ENCODE measurements around the gene CTCFL. TPM values are rescaled to one million over a fixed set of nuclear protein-coding genes. Genes with fewer than 3 reads are reported as not detected.

Gene CTCFL
- total RNA-seq, 1 donor from 2014 or later = 0.09 TPM

DNA sequence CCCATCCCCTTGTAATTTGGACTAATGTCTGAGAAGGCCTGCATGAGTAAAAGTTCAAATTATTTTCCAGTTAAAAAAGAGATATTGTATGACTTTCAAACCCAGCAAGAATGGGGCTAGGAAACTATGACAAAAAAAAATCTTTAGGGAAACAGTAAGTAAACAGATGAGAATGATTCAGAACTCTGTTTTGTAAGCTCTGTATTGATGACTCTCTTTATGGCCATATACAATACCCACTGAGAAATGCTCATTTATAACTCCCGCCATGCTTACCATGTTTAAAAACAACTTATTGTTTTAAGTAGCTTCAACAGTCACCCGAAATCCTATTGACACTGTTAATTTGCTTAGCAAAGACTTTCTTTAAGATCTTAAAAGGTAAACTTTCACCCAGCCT, 18.8 kb upstream of the CTCFL start:
- Mint-ChIP-seq H3K36me3 (ENCODE audit: low read depth) (no peaks in the 10 kb centered on the region), H3K27me3 (ENCODE audit: low read depth) (peaks cover 9% of the 10 kb centered on the region), H3K4me3 (no peak overlapping the region), H3K27ac (ENCODE audit: unreplicated experiment) (no peak overlapping the region), H3K4me1 (peaks cover 9% of the 10 kb centered on the region), H3K9me3 (no peaks in the 10 kb centered on the region)
- TF ChIP-seq, protein P1, sequence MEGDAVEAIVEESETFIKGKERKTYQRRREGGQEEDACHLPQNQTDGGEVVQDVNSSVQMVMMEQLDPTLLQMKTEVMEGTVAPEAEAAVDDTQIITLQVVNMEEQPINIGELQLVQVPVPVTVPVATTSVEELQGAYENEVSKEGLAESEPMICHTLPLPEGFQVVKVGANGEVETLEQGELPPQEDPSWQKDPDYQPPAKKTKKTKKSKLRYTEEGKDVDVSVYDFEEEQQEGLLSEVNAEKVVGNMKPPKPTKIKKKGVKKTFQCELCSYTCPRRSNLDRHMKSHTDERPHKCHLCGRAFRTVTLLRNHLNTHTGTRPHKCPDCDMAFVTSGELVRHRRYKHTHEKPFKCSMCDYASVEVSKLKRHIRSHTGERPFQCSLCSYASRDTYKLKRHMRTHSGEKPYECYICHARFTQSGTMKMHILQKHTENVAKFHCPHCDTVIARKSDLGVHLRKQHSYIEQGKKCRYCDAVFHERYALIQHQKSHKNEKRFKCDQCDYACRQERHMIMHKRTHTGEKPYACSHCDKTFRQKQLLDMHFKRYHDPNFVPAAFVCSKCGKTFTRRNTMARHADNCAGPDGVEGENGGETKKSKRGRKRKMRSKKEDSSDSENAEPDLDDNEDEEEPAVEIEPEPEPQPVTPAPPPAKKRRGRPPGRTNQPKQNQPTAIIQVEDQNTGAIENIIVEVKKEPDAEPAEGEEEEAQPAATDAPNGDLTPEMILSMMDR (conservative IDR thresholded peaks at IDR 0.05) = no peak
- DNase-seq (ENCODE audit: low read depth, low spot score) = no peak

DNA sequence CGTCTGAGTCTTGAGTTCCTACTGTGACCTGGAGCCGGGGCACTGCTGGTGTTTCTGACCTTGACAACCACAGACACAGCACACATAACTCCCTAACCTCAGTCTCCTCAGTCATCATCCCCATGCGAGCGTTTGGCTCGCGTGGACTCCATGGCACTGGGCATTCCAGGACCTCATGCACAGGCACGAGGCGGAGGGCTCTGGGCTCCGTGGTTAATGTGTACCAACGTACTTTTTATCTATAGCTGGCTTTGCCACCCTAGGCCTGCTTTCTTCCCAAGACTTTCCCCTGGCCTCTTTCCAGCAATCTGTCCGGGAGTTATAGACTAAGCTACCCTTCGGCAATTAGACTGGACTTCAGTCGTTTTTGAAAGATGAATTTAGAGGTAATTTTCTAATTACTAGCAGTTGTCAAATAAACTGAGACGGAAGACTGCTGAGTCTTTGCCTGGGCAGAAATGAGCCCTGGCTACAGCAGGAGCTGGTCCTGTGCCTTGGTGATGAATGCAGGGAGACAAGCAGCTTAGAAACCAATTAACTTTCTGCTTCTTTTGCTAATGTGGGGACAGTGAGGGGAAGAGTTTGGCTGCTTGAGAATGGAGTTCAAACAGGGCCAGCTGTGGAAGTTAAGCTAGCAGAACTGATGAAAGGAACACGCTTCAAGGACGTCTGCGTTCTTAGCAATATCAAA, 16.1 kb upstream of the CTCFL start:
- no peak for DNase-seq (ENCODE audit: low read depth, low spot score)
- Mint-ChIP-seq H3K36me3 (ENCODE audit: low read depth) (no peaks in the 10 kb centered on the region), H3K27ac (ENCODE audit: unreplicated experiment) (no peak overlapping the region), H3K9me3 (peaks cover 3% of the 10 kb centered on the region), H3K27me3 (ENCODE audit: low read depth) (peaks cover 29% of the 10 kb centered on the region), H3K4me1 (peaks cover 9% of the 10 kb centered on the region), H3K4me3 (no peak overlapping the region)
- TF ChIP-seq, protein P1 (conservative IDR thresholded peaks at IDR 0.05) = no peak

DNA sequence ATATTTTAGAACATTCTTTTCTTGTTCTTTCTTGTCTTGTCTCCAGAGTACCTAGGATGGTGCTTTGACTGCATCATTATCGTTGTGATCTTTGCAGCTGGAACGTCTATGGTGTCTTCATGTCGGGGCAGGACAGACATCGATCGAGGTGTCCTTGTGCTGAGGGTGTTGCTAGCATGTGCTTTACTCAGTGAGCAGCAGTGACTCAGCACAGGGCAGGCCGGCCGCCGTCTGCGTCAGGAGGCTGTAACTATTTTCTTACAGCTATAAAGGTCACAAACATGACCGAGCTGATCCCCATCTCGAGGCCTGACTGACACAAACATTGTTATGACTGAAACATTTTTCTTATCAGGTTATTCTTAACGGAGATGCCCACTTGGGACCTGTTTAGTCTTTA, 14.9 kb upstream of the CTCFL start:
- peaks cover 3% of the 10 kb centered on the region for H3K9me3 Mint-ChIP-seq
- H3K27ac Mint-ChIP-seq (ENCODE audit: unreplicated experiment) = no peak overlapping the region
- no peak overlapping the region for H3K4me3 Mint-ChIP-seq
- TF ChIP-seq, protein P1 (conservative IDR thresholded peaks at IDR 0.05) = no peak
- no peak for DNase-seq (ENCODE audit: low read depth, low spot score)
- H3K4me1 Mint-ChIP-seq = peaks cover 2% of the 10 kb centered on the region
- peaks cover 38% of the 10 kb centered on the region for H3K27me3 Mint-ChIP-seq (ENCODE audit: low read depth)
- H3K36me3 Mint-ChIP-seq (ENCODE audit: low read depth) = no peaks in the 10 kb centered on the region

DNA sequence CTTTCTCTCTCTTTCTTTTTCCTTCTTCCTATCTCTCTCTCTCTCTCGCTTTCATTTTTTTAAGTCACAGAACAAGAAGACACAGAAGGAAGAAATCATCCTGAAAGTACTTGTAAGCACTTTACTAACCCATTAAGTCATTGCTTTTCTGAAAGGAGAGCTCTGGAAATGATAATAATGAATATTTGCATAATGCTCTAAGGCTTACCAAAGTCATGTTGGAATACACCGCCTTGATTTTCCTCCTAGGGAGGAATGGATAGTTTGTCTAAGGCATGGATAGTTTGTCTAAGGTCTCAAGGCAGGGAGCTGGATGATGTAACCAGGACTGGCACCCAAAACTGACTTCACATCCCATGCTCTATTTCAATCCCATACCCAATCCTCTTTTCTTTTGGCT, 12.9 kb upstream of the CTCFL start:
- TF ChIP-seq, protein P1 (conservative IDR thresholded peaks at IDR 0.05) = no peak
- peaks cover 43% of the 10 kb centered on the region for H3K27me3 Mint-ChIP-seq (ENCODE audit: low read depth)
- H3K4me1 Mint-ChIP-seq = no peaks in the 10 kb centered on the region
- H3K27ac Mint-ChIP-seq (ENCODE audit: unreplicated experiment) = no peak overlapping the region
- no peak overlapping the region for H3K4me3 Mint-ChIP-seq
- peaks cover 4% of the 10 kb centered on the region for H3K9me3 Mint-ChIP-seq
- DNase-seq (ENCODE audit: low read depth, low spot score) = no peak
- no peaks in the 10 kb centered on the region for H3K36me3 Mint-ChIP-seq (ENCODE audit: low read depth)

DNA sequence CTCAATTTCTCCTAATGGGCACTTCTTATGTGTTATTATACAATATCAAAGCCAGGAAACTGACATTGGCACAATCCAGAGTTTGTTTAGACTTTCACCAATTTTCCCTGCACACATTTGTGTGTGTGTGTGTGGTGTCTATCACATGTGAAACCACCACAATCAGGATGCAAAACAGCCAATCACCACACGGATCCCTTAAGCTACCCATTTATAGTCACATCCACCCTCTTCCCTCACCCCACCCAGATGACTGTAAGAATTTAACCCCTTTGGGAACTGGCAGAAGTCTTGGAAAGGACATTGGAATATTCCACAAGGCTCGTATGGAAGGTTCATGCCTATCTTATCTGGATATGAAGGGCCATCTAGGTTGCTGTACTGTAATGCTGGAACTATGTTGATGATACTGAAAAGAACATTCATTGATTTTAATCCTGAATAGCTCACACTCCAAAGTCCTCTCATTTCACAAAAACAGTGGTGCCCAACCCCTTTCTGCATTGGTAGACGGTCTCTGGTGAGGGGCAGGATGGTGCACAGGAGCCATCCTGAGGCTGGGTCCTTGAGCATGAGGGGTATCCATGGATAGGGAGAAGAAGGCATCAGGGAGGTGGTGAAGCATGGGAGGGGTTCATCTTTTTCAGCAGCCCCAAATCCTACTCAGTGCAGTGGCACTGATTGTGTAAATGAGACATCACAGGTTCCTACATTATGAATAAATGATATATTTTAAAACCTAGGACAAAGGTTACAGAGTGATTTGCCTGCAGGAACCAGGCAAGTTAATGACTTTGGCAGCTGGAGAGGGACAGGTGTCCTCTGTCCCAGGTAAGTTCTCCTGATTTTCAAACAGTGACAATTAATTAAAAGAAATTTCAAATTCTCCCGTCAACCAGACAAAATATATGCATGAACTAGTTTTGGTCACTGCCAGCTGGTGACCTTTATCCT, 12.1 kb upstream of the CTCFL start:
- no peak overlapping the region for H3K4me3 Mint-ChIP-seq
- H3K9me3 Mint-ChIP-seq = peaks cover 6% of the 10 kb centered on the region
- TF ChIP-seq, protein P1 (conservative IDR thresholded peaks at IDR 0.05) = no peak
- H3K36me3 Mint-ChIP-seq (ENCODE audit: low read depth) = no peaks in the 10 kb centered on the region
- no peak overlapping the region for H3K27ac Mint-ChIP-seq (ENCODE audit: unreplicated experiment)
- no peak for DNase-seq (ENCODE audit: low read depth, low spot score)
- peaks cover 49% of the 10 kb centered on the region for H3K27me3 Mint-ChIP-seq (ENCODE audit: low read depth)
- H3K4me1 Mint-ChIP-seq = no peaks in the 10 kb centered on the region
